ENCODE results near the gene RPP14.

DNA sequence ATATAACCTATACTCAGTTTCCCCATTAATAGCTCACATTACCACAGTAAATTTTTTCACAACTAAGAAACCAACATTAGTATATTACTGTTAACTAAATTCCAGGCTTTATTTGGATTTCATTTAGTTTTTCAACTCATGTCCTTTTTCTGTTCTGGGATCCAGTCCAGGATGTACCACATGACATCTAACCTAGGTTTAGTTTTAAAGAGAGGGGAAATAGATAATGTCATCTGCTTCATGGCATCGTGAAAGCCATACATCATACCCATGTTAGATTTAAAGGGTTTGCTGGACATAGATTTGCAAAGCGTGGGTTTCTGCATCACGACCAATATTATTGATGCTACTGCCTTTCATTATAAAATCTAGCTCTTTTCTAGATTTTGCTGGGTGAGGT, 33.2 kb upstream of the RPP14 start:
- TF ChIP-seq CTCF (IDR thresholded peaks at IDR 0.05; ENCODE audit: low read depth, low read length, poor library complexity, severe bottlenecking) (no peak), EZH2phosphoT487 (IDR thresholded peaks at IDR 0.05; ENCODE audit: borderline replicate concordance, low read length) (no peak)

Data from DOHH2 (cell line).